ENCODE results near the gene DAPK1.

DAPK1 gene

GRCh38 chr9:87599901-87600610 is 102.4 kb downstream of the DAPK1 start:
- Histone ChIP-seq H3K27me3 (ENCODE audit: control insufficient read depth, low read length) (no peaks in the 10 kb centered on the region), H3F3A (ENCODE audit: control insufficient read depth, insufficient read depth) (no peaks in the 10 kb centered on the region), H4K20me1 (ENCODE audit: control insufficient read depth, insufficient read depth, low read depth, low read length) (no peaks in the 10 kb centered on the region), H3K9me2 (replicated peaks; ENCODE audit: control insufficient read depth, low read length) (no peaks in the 10 kb centered on the region), H3K36me3 (ENCODE audit: control insufficient read depth, low read length) (no peaks in the 10 kb centered on the region), H3K9me3 (ENCODE audit: control insufficient read depth, insufficient read depth, low read length) (no peaks in the 10 kb centered on the region), H3K4me2 (ENCODE audit: low read length) (no peak overlapping the region), H3K4me3 (ENCODE audit: low read length) (no peak overlapping the region), H3K79me2 (ENCODE audit: control insufficient read depth, low read length) (no peaks in the 10 kb centered on the region), H3K27ac (ENCODE audit: low read depth, low read length) (no peak overlapping the region), H3K4me1 (ENCODE audit: control insufficient read depth, low read length) (no peaks in the 10 kb centered on the region)
- TF ChIP-seq EZH2phosphoT487 (IDR thresholded peaks at IDR 0.05; ENCODE audit: borderline replicate concordance, low read length) = no peak

GRCh38 chr9:87601176-87601575 is 103.5 kb downstream of the DAPK1 start:
- TF ChIP-seq EZH2phosphoT487 (IDR thresholded peaks at IDR 0.05; ENCODE audit: borderline replicate concordance, low read length) (no peak), CTCF (IDR thresholded peaks at IDR 0.05; ENCODE audit: low read depth, low read length, poor library complexity, severe bottlenecking) (no peak)
- Histone ChIP-seq H3K4me3 (ENCODE audit: low read length) (no peak overlapping the region), H3K79me2 (ENCODE audit: control insufficient read depth, low read length) (no peaks in the 10 kb centered on the region), H3K9me3 (ENCODE audit: control insufficient read depth, insufficient read depth, low read length) (no peaks in the 10 kb centered on the region), H3K27me3 (ENCODE audit: control insufficient read depth, low read length) (no peaks in the 10 kb centered on the region), H3K9me2 (replicated peaks; ENCODE audit: control insufficient read depth, low read length) (no peaks in the 10 kb centered on the region), H3K36me3 (ENCODE audit: control insufficient read depth, low read length) (no peaks in the 10 kb centered on the region), H4K20me1 (ENCODE audit: control insufficient read depth, insufficient read depth, low read depth, low read length) (no peaks in the 10 kb centered on the region), H3K4me2 (ENCODE audit: low read length) (no peak overlapping the region), H3K27ac (ENCODE audit: low read depth, low read length) (no peak overlapping the region), H3K4me1 (ENCODE audit: control insufficient read depth, low read length) (no peaks in the 10 kb centered on the region), H3F3A (ENCODE audit: control insufficient read depth, insufficient read depth) (no peaks in the 10 kb centered on the region)

- Histone ChIP-seq H3K4me1 (ENCODE audit: control insufficient read depth, low read length) (no peaks in the 10 kb centered on the region), H3K9me2 (replicated peaks; ENCODE audit: control insufficient read depth, low read length) (no peaks in the 10 kb centered on the region), H3F3A (ENCODE audit: control insufficient read depth, insufficient read depth) (no peaks in the 10 kb centered on the region), H3K4me3 (ENCODE audit: low read length) (no peak overlapping the region), H4K20me1 (ENCODE audit: control insufficient read depth, insufficient read depth, low read depth, low read length) (no peaks in the 10 kb centered on the region), H3K36me3 (ENCODE audit: control insufficient read depth, low read length) (no peaks in the 10 kb centered on the region), H3K27me3 (ENCODE audit: control insufficient read depth, low read length) (no peaks in the 10 kb centered on the region), H3K27ac (ENCODE audit: low read depth, low read length) (no peak overlapping the region), H3K9me3 (ENCODE audit: control insufficient read depth, insufficient read depth, low read length) (no peaks in the 10 kb centered on the region), H3K79me2 (ENCODE audit: control insufficient read depth, low read length) (no peaks in the 10 kb centered on the region), H3K4me2 (ENCODE audit: low read length) (no peak overlapping the region)
- TF ChIP-seq EZH2phosphoT487 (IDR thresholded peaks at IDR 0.05; ENCODE audit: borderline replicate concordance, low read length) (no peak), CTCF (IDR thresholded peaks at IDR 0.05; ENCODE audit: low read depth, low read length, poor library complexity, severe bottlenecking) (no peak)
Observed at GRCh38 chr9:87601595-87601994, 103.9 kb downstream of the DAPK1 start.

- Histone ChIP-seq H3K27me3 (ENCODE audit: control insufficient read depth, low read length) (no peaks in the 10 kb centered on the region), H3F3A (ENCODE audit: control insufficient read depth, insufficient read depth) (no peaks in the 10 kb centered on the region), H3K4me1 (ENCODE audit: control insufficient read depth, low read length) (no peaks in the 10 kb centered on the region), H3K36me3 (ENCODE audit: control insufficient read depth, low read length) (no peaks in the 10 kb centered on the region), H3K79me2 (ENCODE audit: control insufficient read depth, low read length) (no peaks in the 10 kb centered on the region), H3K4me3 (ENCODE audit: low read length) (no peak overlapping the region), H4K20me1 (ENCODE audit: control insufficient read depth, insufficient read depth, low read depth, low read length) (no peaks in the 10 kb centered on the region), H3K9me2 (replicated peaks; ENCODE audit: control insufficient read depth, low read length) (no peaks in the 10 kb centered on the region), H3K4me2 (ENCODE audit: low read length) (no peak overlapping the region), H3K9me3 (ENCODE audit: control insufficient read depth, insufficient read depth, low read length) (peaks cover 4% of the 10 kb centered on the region; the same call in 1 of the 2 replicates), H3K27ac (ENCODE audit: low read depth, low read length) (no peak overlapping the region)
- no peak for TF ChIP-seq EZH2phosphoT487 (IDR thresholded peaks at IDR 0.05; ENCODE audit: borderline replicate concordance, low read length)
Observed at GRCh38 chr9:87602933-87603643, 105.4 kb downstream of the DAPK1 start.
